Adrenal gland (tissue), 12 donors: ENCODE measurements around the gene STX16. TPM values are rescaled to one million over a fixed set of nuclear protein-coding genes. Genes with fewer than 3 reads are reported as not detected.

Experiments
- DNase-seq, 7 donors: peaks; one replicate each; pipeline ENCODE4 v3.0.0-alpha.2; 2019 to 2020
- H3K27ac ChIP-seq, 5 donors: fragments of 200-600 bp; sonication (generic) in 4 of 5; 1 replicate in 3 of 5; 2 replicates in 2 of 5; pipeline versions ENCODE4 v1.5.1 to v1.8.0; 2016 to 2020; ENCODE audit warnings: mild to moderate bottlenecking in 1 of 5
- H3K27me3 ChIP-seq: fragments of 200-600 bp; 2 replicates; pipeline ENCODE4 v1.8.0; 2021
- H3K36me3 ChIP-seq, 2 donors: fragments of 200-600 bp; replicated peaks in 1 of 2; 1 replicate in 1 of 2; 2 replicates in 1 of 2; pipeline versions ENCODE4 v1.5.1 to v1.8.0; 2018 to 2022
- H3K4me1 ChIP-seq, 2 donors: fragments of 200-600 bp; replicated peaks in 1 of 2; 1 replicate in 1 of 2; 2 replicates in 1 of 2; pipeline versions ENCODE4 v1.5.1 to v1.8.0; 2018 to 2021
- H3K4me3 ChIP-seq, 4 donors: fragments of 200-600 bp; sonication (generic) in 3 of 4; one replicate each; pipeline ENCODE4 v1.5.1; 2016 to 2018
- H3K9me3 ChIP-seq, 3 donors: fragments of 200-600 bp; sonication (generic) in 1 of 3; replicated peaks in 1 of 3; 1 replicate in 2 of 3; 2 replicates in 1 of 3; pipeline versions ENCODE4 v1.5.1 to v1.8.0; 2016 to 2021
- POLR2A ChIP-seq, 2 donors: fragments of 450-650 bp; IDR thresholded peaks; one replicate each; pipeline ENCODE4 v1.6.1; 2017; ENCODE audit warnings: antibody characterized with exemption in 2 of 2, mild to moderate bottlenecking in 2 of 2, moderate library complexity in 1 of 2
- WGBS, 4 donors: extraction: QIAGEN DNeasy Blood & Tissue Kit in 2 of 4; methylation state at CpG; one replicate each; pipeline versions ENCODE4 v1.1.5 to v1.1.7; 2013 to 2017; 5-methylcytosine and 5-hydroxymethylcytosine counted together
- intact Hi-C, 2 donors: fragments of 100-400 bp; cut with DNase I; formaldehyde crosslinking; loops; one replicate each; pipeline versions ENCODE4 v1.14.1 to v1.15.0; 2022 to 2023
- polyA plus RNA-seq, 3 donors: library from polyadenylated mRNA; stranded (reverse); fragments of 200-250 nt in 2 of 3; fragments of 350-450 nt in 1 of 3; fragmentation: Illumina TruSeq in 1 of 3; extraction: RNeasy Lipid Tissue Mini Kit (QIAGEN cat#74804) in 1 of 3; gene quantifications; one replicate each; pipeline ENCODE4 v1.2.3, GENCODE V29; 2013 to 2014
- total RNA-seq, 9 donors: library from RNA; depleted of rRNA in 4 of 9; stranded (reverse); fragments of >200 nt in 4 of 9; fragments of 120-200 nt in 1 of 9; fragmentation: NEBNext Ultra II Directional in 1 of 9; extraction: Animal tissue kit (Norgen Biotek cat#: 25700) in 1 of 9; gene quantifications; one replicate each; pipeline versions ENCODE4 v1.1.0 to v1.2.4, GENCODE V29; 2013 to 2023
- TF ChIP-seq, protein P1 (sequence below), 6 experiments: fragments of 450-650 bp in 4 of 6; fragments of 200-600 bp in 2 of 6; sonication (generic) in 1 of 6; IDR thresholded peaks; 1 replicate in 5 of 6; 2 replicates in 1 of 6; pipeline versions ENCODE4 v1.5.1 to v1.8.0; 2016 to 2021; ENCODE audit warnings: antibody characterized with exemption in 6 of 6, mild to moderate bottlenecking in 2 of 6, moderate library complexity in 1 of 6
- donor health status: healthy with polysubstance abuse.
- donor health status: Bipolar disorder and iron deficiency.
- donor health status: DM: yes; HTN: yes; CAD: no.
- donor health status: DM: no; HTN: no; CAD: no.
- donor health status: DM: no; HTN: no; CAD: no.
- donor health status: DM: yes; HTN: yes; CAD: no.

Gene STX16
- total and polyA plus RNA-seq, 12 donors = 29.3 to 134 (median 43.6) TPM

- Histone ChIP-seq H3K4me1 (peaks cover 0 to 10% of the 10 kb centered on the region in 2 donors), H3K27ac (no peak overlapping the region), H3K9me3 (no peaks in the 10 kb centered on the region), H3K27me3 (no peaks in the 10 kb centered on the region), H3K36me3 (no peaks in the 10 kb centered on the region), H3K4me3 (no peak overlapping the region)
- TF ChIP-seq, protein P1, sequence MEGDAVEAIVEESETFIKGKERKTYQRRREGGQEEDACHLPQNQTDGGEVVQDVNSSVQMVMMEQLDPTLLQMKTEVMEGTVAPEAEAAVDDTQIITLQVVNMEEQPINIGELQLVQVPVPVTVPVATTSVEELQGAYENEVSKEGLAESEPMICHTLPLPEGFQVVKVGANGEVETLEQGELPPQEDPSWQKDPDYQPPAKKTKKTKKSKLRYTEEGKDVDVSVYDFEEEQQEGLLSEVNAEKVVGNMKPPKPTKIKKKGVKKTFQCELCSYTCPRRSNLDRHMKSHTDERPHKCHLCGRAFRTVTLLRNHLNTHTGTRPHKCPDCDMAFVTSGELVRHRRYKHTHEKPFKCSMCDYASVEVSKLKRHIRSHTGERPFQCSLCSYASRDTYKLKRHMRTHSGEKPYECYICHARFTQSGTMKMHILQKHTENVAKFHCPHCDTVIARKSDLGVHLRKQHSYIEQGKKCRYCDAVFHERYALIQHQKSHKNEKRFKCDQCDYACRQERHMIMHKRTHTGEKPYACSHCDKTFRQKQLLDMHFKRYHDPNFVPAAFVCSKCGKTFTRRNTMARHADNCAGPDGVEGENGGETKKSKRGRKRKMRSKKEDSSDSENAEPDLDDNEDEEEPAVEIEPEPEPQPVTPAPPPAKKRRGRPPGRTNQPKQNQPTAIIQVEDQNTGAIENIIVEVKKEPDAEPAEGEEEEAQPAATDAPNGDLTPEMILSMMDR (IDR thresholded peaks at IDR 0.05) = no peak
- no peak for TF ChIP-seq POLR2A (IDR thresholded peaks at IDR 0.05)
- 47 to 67% (median 59%) methylated on average over 11 to 14 of the region's 14 CpGs for WGBS, 4 donors
- intact Hi-C loops = no loop called here
- DNase-seq = no peak
Measured at GRCh38 chr20:58612121-58612691, 38.9 kb upstream of the STX16 start.

DNA sequence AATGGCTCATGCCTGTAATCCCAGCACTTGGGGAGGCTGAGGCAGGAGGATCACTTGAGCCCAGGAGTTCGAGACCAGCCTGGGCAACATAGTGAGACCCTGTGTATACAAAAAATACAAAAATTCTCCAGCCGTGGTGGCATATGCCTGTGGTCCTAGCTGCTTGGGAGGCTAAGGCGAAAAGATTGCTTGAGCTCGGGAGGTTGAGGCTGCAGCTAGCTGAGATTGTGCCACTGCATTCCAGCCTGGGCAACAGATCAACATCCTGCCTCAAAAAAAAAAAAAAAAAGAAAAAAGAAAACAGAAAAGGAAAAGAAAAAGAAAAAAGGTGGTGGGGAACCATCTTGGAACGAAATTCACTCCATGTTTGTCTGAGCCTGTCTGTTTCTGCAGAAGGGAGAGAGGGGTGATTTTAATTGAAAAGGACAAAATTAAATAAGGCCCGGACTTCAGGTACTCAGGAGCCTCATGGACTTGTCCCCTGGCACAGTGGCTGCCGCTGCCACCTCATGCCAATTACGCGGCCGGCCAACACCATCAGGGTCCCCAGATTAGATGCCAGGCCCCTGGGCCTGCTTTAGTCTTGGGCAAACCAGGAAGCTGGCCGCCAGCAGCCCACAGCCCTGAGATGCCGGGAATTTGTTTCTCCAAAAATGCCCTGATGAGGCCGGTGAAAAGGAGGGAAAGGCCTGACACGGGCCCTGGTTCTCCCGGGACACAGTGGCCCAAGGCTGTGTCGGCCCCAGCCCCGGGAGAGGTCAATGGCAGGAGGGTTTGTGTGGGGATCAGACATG is 37.8 kb upstream of the STX16 start:
- Histone ChIP-seq H3K4me1 (peaks cover 0 to 10% of the 10 kb centered on the region in 2 donors), H3K27me3 (no peaks in the 10 kb centered on the region), H3K4me3 (no peak overlapping the region), H3K9me3 (no peaks in the 10 kb centered on the region), H3K27ac (no peak overlapping the region), H3K36me3 (no peaks in the 10 kb centered on the region)
- DNase-seq = no peak
- 87 to 95% (median 94%) methylated on average over 16 to 17 of the region's 17 CpGs for WGBS, 4 donors
- intact Hi-C loops = no loop called here
- TF ChIP-seq POLR2A (IDR thresholded peaks at IDR 0.05) = no peak
- TF ChIP-seq, protein P1 (IDR thresholded peaks at IDR 0.05) = no peak

DNA sequence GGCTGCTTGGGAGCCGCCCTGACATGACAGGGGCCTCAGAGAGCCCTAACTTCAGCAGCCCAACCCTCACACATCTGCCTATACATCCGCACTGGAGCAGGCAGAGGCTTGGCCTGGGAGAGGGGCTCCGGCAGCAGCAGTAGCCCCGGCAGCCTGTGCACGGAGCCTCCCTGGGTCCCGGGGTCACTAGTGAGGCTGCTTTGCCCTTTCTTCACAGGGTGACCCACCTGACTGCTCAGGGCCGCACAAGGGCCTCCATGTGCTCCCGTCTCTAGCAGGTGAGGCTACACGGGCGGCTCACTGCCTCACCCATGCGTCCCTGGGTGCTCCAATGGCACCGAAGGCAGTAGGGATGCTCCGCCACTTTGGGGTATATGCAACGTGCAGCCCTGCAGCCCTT is 36.7 kb upstream of the STX16 start:
- no peak for DNase-seq
- TF ChIP-seq, protein P1 (IDR thresholded peaks at IDR 0.05) = no peak
- no peak for TF ChIP-seq POLR2A (IDR thresholded peaks at IDR 0.05)
- Histone ChIP-seq H3K36me3 (no peaks in the 10 kb centered on the region), H3K9me3 (no peaks in the 10 kb centered on the region), H3K4me3 (no peak overlapping the region), H3K4me1 (peaks cover 0 to 10% of the 10 kb centered on the region in 2 donors), H3K27ac (no peak overlapping the region), H3K27me3 (no peaks in the 10 kb centered on the region)
- WGBS, 4 donors = 90 to 97% (median 95%) methylated on average over 7 to 14 of the region's 14 CpGs
- intact Hi-C loops = no loop called here

- peaks cover 0 to 10% of the 10 kb centered on the region in 2 donors for H3K4me1 ChIP-seq
- TF ChIP-seq, protein P1 (IDR thresholded peaks at IDR 0.05) = no peak
- TF ChIP-seq POLR2A (IDR thresholded peaks at IDR 0.05) = no peak
Measured at GRCh38 chr20:58614984-58615760, 35.9 kb upstream of the STX16 start.

More at GRCh38 chr20:58614984-58615760, 35.9 kb upstream of the STX16 start:
- Histone ChIP-seq H3K4me3 (no peak overlapping the region), H3K36me3 (no peaks in the 10 kb centered on the region), H3K9me3 (no peaks in the 10 kb centered on the region), H3K27me3 (no peaks in the 10 kb centered on the region), H3K27ac (no peak overlapping the region)
- WGBS, 4 donors = 87 to 93% (median 89%) methylated on average over 11 to 22 of the region's 22 CpGs
- intact Hi-C loops = no loop called here
- DNase-seq = no peak
